Muscle of leg (tissue), 11 donors: ENCODE data around the gene TTBK2. TPM values are rescaled to one million over a fixed set of nuclear protein-coding genes. Genes with fewer than 3 reads are reported as not detected.

Experiments used
- DNase-seq: peaks from one replicate; pipeline ENCODE4 v3.0.0; 2013
- H3K27ac ChIP-seq: one replicate; pipeline ENCODE4 v1.5.1; 2013; ENCODE audit warnings: mild to moderate bottlenecking, low read length, control low read depth
- H3K27me3 ChIP-seq: one replicate; pipeline ENCODE4 v1.6.1; 2013; ENCODE audit warnings: low read length; ENCODE audit not compliant: control insufficient read depth, insufficient read depth
- H3K36me3 ChIP-seq: one replicate; pipeline ENCODE4 v1.6.1; 2013; ENCODE audit warnings: low read length; ENCODE audit not compliant: control insufficient read depth, insufficient read depth
- H3K4me1 ChIP-seq: one replicate; pipeline ENCODE4 v1.6.1; 2013; ENCODE audit warnings: low read length; ENCODE audit not compliant: control insufficient read depth, insufficient read depth
- H3K4me3 ChIP-seq: one replicate; pipeline ENCODE4 v1.5.1; 2013; ENCODE audit warnings: low read length, control low read depth
- H3K9me3 ChIP-seq: replicated peaks from 2 replicates; pipeline ENCODE4 v1.6.1; 2013; ENCODE audit warnings: low read depth, low read length; ENCODE audit not compliant: control insufficient read depth
- WGBS: methylation state at CpG from one replicate; pipeline ENCODE4 v1.1.5; 2013; ENCODE audit warnings: missing lambda C conversion rate; ENCODE audit not compliant: insufficient coverage; 5-methylcytosine and 5-hydroxymethylcytosine counted together
- polyA plus RNA-seq, 8 donors: library from polyadenylated mRNA; unstranded; fragments of 120-200 nt; gene quantifications; one replicate each; pipeline versions ENCODE4 v1.2.1 to v1.2.3, GENCODE V29; 2013; ENCODE audit warnings: inconsistent platforms in 1 of 8, low replicate concordance in 1 of 8; ENCODE audit not compliant: insufficient read length in 8 of 8, insufficient read depth in 1 of 8
- total RNA-seq: library from RNA; stranded (reverse); fragments of 120-200 nt; gene quantifications from one replicate; pipeline ENCODE4 v1.2.4, GENCODE V29; 2013

TTBK2 gene
- total and polyA plus RNA-seq, 9 donors = 6.5 to 12.9 (median 12.1) TPM

DNA sequence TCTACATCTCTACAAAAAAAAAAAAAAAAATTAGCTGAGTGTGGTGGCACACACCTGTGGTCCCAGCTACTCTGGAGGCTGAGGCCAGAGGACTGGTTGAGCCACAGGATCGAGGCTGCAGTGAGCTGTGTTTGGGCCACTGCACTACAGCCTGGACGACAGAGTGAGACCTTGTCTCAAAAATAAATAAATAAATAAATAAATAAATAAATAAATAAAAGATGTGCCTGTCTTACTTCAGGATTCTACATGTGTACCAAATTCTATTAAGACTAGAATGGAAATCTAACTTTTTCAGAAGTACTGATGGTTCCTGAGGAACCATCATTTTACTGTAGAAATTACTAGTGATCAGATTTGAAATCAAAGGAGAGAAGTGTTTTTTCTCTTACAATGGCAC lies 51.9 kb downstream of the TTBK2 start:
- DNase-seq = no peak
- no peaks in the 10 kb centered on the region for H3K9me3 ChIP-seq
- no CpG with 5 or more reads among the region's 2 CpGs for WGBS
- H3K4me3 ChIP-seq = no peak overlapping the region
- no peaks in the 10 kb centered on the region for H3K4me1 ChIP-seq
- peaks cover 2% of the 10 kb centered on the region for H3K36me3 ChIP-seq
- H3K27ac ChIP-seq = no peak overlapping the region
- H3K27me3 ChIP-seq = no peaks in the 10 kb centered on the region

DNA sequence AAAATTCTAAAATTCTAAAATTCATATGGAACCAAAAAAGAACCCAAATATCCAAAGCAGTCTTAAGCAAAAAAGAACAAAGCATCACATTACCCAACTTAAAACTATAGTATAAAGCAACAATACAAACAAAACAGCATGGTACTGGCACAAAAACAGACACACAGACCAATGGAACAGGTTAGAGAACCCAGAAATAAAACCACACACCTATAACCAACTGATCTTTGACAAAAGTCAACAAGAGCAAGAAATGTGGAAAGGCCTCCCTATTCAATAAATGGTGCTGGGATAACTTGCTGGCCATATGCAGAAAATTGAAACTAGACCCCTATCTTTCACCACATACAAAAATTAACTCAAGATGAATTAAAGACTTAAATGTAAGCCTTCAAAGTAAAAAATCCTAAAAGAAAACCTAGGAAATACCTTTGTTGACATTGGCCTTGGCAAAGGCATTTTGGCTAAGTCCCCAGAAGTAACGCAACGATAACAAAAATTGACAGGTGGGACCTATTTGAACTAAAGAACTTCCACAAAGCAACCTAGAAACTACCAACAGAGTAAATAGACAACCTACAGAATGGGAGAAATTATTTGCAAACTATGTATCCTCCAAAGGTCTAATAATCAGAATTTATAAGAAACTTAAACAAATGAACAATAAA lies 56.9 kb downstream of the TTBK2 start:
- no peak for DNase-seq
- Histone ChIP-seq H3K27ac (no peak overlapping the region), H3K4me1 (peaks cover 3% of the 10 kb centered on the region), H3K4me3 (no peak overlapping the region), H3K9me3 (no peaks in the 10 kb centered on the region), H3K27me3 (no peaks in the 10 kb centered on the region), H3K36me3 (peaks cover 2% of the 10 kb centered on the region)
- no CpG with 5 or more reads among the region's 2 CpGs for WGBS

- peak overlapping the region; percentile 45 for H3K27ac ChIP-seq
- H3K4me1 ChIP-seq = peaks cover 3% of the 10 kb centered on the region
- H3K36me3 ChIP-seq = no peaks in the 10 kb centered on the region
- no peaks in the 10 kb centered on the region for H3K27me3 ChIP-seq
- no peak overlapping the region for H3K4me3 ChIP-seq
- peak; percentile 9 for DNase-seq
- no CpG with 5 or more reads among the region's 2 CpGs for WGBS
- H3K9me3 ChIP-seq = no peaks in the 10 kb centered on the region
These were observed 61.4 kb downstream of the TTBK2 start for GRCh38 chr15:42858999-42859789.

- Histone ChIP-seq H3K36me3 (no peaks in the 10 kb centered on the region), H3K27me3 (no peaks in the 10 kb centered on the region)
These were observed 62.0 kb downstream of the TTBK2 start for GRCh38 chr15:42858540-42858939.

GRCh38 chr15:42854576-42854975 lies 66.0 kb downstream of the TTBK2 start:
- peaks cover 3% of the 10 kb centered on the region for H3K4me1 ChIP-seq
- no peak overlapping the region for H3K4me3 ChIP-seq
- no peak for DNase-seq
- no peaks in the 10 kb centered on the region for H3K27me3 ChIP-seq
- WGBS = no CpG with 5 or more reads among the region's 3 CpGs
- no peak overlapping the region for H3K27ac ChIP-seq
- peaks cover 4% of the 10 kb centered on the region for H3K36me3 ChIP-seq
- H3K9me3 ChIP-seq = no peaks in the 10 kb centered on the region

More at GRCh38 chr15:42858540-42858939, 62.0 kb downstream of the TTBK2 start:
- no CpG with 5 or more reads among the region's 2 CpGs for WGBS
- H3K4me1 ChIP-seq = peaks cover 3% of the 10 kb centered on the region
- DNase-seq = no peak
- H3K27ac ChIP-seq = no peak overlapping the region
- no peaks in the 10 kb centered on the region for H3K9me3 ChIP-seq
- no peak overlapping the region for H3K4me3 ChIP-seq

GRCh38 chr15:42849836-42850235 lies 70.7 kb downstream of the TTBK2 start:
- peaks cover 4% of the 10 kb centered on the region for H3K36me3 ChIP-seq
- H3K27ac ChIP-seq = no peak overlapping the region
- H3K9me3 ChIP-seq = no peaks in the 10 kb centered on the region
- no peak overlapping the region for H3K4me3 ChIP-seq
- WGBS = no CpG with 5 or more reads among the region's 2 CpGs
- no peak for DNase-seq
- no peaks in the 10 kb centered on the region for H3K27me3 ChIP-seq
- H3K4me1 ChIP-seq = no peaks in the 10 kb centered on the region

DNA sequence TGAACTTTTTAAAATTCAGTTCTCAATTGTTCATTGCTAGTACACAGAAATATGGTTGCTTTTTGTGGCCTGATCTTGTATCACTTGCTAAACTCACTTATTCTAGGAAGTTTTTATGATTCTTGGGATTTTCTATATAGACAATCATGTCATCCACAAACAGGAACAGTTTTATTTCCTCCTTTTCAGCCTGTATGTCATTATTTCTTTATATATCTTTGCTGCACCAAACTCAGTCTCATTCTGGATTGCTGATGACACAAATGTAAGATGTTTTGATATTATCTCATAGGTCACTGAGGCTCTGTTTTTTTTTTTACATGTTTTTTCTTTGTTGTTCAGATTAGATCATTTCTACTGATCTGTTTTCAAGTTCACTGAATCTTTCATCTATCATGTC lies 71.7 kb downstream of the TTBK2 start:
- no peaks in the 10 kb centered on the region for H3K4me1 ChIP-seq
- H3K27me3 ChIP-seq = no peaks in the 10 kb centered on the region
- no peak overlapping the region for H3K27ac ChIP-seq
- DNase-seq = no peak
- H3K4me3 ChIP-seq = no peak overlapping the region
- H3K9me3 ChIP-seq = no peaks in the 10 kb centered on the region
- peaks cover 4% of the 10 kb centered on the region for H3K36me3 ChIP-seq

GRCh38 chr15:42846647-42847046 lies 73.9 kb downstream of the TTBK2 start:
- DNase-seq = no peak
- Histone ChIP-seq H3K4me3 (no peak overlapping the region), H3K27me3 (no peaks in the 10 kb centered on the region), H3K9me3 (no peaks in the 10 kb centered on the region), H3K4me1 (no peaks in the 10 kb centered on the region), H3K36me3 (peaks cover 4% of the 10 kb centered on the region), H3K27ac (no peak overlapping the region)
- no CpG with 5 or more reads among the region's 1 CpG for whole genome bisulfite sequencing

DNA sequence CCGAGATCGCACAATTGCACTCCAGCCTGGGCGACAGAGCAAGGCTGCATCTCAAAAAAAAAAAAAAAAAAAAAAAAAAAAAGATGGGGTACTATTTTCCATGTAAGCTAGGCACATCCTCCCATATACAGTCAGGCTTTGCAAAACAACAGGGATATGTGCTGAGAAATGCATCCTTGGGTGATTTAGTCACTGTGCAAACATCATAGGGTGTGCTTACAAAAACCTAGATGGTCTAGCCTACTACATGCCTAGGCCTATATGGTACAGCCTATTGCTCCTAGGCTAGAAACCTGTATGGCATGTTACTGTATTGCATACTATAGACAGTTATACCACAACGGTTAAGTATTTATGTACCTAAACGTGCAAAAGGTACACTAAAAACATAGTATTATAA lies 75.0 kb downstream of the TTBK2 start:
- Histone ChIP-seq H3K4me3 (no peak overlapping the region), H3K27me3 (no peaks in the 10 kb centered on the region), H3K9me3 (no peaks in the 10 kb centered on the region), H3K36me3 (peaks cover 4% of the 10 kb centered on the region), H3K27ac (no peak overlapping the region), H3K4me1 (no peaks in the 10 kb centered on the region)
- DNase-seq = no peak
- WGBS = no CpG with 5 or more reads among the region's 5 CpGs

- no CpG with 5 or more reads among the region's 4 CpGs for WGBS
- Histone ChIP-seq H3K9me3 (no peaks in the 10 kb centered on the region), H3K36me3 (peaks cover 5% of the 10 kb centered on the region), H3K4me3 (no peak overlapping the region), H3K4me1 (no peaks in the 10 kb centered on the region), H3K27ac (no peak overlapping the region), H3K27me3 (no peaks in the 10 kb centered on the region)
- DNase-seq = no peak
These were observed 76.9 kb downstream of the TTBK2 start for GRCh38 chr15:42843699-42844098.
